Hippocampal formation (tissue), 2 donors: ENCODE measurements around the gene TSPEAR.
A peak's percentile ranks its signal among the peaks of the same experiment; 100 is the strongest.

Experiments used
- DNase-seq, 2 donors: peaks; one replicate each; lab custom pipeline; 2025; lab: John Stamatoyannopoulos, UW

The TSPEAR gene

DNA sequence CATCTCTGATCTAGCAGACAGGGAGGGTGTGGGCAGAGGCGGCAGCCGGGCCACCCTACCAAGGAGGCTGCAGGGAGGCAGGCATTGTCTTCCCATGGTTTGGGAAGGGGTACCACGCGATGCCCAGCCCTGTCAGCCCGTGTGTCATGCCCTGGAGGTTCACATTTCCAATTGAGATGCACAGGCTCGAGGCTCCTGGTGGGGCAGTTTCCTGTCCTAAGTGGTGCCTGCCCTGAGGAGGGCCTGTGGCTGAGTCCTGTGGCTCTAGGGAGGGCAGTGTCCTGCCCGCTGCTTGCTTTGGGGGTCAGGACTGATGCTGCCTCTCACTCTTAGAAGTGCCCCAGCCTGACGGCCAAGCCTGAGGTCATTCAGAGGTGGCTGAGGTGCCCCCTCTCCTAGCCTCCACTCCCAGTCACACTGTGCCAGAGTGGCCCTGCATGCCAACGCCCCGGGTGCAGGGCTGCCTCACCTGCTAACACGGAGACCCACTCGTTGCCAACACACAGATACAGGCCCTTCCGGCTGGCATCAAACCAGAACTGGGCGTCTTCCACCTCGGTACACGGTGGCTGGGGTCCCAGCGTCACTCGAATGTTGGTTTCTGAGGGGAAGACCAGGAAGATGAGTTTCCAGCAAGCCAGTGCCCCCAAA is 183.3 kb downstream of the TSPEAR start:
- DNase-seq: no peak

DNA sequence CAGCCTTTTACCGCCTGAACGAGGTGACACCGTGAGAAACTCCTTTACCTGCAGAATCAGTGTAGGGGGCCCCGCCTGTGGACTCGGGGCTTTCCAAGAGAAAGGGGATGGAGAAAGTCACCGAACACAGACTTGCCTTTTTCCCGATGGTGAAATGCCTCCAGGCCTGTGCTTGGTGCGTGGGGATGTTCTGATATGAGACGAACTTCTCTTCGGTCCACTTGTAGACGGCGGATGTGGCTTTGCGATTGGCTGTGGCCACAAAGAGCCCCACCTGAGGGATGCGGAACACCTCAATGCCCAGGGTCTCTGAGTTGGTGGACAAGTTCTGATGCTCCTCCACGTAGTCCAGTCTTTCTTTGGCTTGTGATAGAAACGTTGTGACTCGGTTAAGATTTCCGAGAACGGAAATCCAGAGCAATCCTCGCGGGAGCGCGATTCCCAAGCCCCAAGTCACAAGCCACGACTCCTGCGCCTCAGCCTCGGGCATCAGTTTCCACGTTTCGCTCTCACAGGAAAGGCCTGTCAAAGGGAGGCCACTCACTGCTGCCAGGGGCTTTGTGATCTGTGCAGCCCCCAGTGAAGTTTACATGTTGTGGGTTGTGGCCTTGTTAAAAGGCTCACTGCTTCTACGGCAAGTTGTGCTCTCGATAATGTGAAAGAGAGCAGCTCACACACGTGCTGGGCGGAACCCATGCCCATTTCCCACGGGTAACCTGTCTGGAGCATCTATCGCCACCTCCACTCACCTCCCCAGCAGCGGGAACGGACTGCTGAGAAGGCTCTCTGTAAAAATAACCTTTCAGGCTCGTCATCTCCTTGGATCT is 184.0 kb downstream of the TSPEAR start:
- no peak for DNase-seq

DNA sequence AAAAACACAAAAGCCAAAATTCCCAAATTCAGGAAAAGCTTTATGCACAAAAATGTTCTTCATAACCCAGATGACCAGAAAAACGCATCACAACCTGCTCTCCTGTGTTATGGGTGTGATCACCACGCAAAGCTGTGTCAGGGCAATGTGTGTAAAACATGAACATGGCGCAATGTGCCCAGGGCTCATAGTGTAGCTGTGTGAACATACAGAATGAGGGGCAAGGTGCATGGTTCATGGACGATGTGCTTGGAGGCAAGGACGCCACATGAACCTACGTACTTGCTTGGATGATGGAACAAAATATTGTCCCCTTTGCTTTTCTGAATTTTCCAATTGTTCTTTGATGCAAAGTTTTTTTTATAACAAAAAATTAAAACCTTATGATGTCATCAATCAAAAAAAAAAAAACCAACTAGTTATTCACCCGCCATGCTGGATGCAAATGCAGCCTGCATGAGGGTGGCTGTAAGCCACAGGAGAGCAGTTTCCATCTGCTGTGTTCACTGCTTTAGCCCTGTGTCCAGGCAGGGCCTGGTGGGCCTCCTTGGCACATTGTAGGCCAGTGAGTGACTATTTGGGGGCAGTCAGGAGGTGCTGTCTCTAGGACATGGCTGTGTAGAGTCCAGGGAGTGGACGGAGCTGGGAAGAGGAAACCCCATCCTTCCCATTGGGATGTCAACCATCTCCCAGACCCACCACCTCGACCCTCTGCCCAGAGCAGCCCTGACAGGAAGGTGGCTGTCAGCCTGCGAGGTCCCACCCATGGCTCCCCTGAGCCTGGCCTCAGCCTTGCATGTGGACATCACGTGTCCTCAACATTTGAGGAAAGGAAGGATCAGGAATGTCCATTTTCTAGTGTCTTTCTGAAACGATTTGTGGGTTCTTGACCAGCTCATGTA is 185.0 kb downstream of the TSPEAR start:
- DNase-seq: no peak

DNA sequence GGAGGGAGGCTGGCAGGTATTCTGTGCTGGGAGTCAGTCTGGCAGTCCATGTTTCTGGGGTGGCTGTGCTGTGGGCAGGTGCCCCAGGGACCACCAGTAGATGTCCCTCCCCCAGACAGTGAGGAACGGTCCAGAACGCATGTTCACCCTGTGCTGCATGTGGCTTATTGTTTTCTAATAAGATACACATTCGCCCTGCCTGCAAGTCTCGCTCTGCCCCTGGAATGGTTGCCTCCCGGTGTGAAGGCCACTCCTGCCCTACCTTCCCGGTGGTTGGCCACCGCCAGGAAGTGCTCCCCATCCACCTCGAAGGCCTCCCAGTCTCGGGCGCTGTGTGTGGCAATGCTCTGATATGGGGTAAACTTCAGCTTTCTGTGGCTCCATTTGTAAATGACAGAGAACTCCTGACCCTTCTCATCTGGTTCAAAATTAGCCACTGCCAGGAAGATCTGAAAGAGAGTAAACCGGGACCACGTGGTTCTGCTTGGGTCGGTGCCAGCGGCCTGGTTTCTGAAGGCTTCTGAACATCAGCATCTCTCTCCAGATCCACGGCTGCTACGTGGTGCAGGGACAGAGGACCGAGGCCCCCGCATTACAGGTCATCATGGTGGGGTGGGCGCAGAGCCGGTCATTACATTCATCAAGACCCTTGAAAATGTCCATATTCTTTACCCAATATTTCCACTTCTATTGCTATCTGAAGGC is 185.8 kb downstream of the TSPEAR start:
- DNase-seq: no peak

DNA sequence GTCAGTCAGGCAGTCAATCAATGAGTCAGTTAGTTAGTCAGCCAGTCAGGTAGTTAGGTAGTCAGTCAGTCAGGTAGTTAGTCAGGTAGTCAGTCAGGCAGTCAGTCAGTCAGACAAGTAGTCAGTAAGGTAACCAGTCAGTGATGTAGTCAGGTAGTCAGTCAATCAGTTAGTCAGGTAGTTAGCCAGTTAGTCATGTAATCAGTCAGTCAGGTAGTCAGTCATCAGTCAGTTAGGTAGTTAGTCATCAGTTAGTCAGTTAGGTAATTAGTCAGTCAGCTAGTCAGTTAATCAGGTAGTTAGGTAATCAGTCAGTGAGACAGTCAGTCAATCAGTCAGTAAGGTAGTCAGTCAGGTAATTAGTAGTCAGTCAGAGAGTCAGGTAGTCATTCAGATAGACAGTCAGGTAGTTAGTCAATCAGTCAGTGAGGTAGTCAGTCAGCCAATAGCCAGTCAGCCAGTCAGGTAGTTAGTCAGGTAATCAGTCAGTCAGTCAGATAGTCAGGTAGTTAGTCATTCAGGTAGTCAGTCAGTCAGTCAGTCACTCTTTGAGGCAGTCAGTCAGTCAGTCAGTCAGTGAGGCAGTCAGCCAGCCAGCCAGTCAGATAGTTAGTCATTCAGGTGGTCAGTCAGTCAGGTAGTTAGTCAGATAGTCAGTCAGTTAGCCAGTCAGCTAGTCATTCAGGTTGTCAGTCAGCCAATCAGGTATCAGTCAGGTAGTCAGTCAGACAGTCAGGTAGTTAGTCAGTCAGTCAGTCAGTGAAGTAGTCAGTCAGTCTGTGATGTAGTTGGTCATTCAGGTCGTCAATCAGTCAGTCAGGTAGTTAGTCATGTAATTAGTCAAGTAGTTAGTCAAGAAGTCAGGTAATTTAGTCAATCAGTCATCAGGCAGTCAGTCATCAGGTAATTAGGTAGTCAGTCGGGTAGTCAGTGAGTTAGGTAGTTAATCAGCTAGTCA is 186.7 kb downstream of the TSPEAR start:
- DNase-seq: no peak

DNA sequence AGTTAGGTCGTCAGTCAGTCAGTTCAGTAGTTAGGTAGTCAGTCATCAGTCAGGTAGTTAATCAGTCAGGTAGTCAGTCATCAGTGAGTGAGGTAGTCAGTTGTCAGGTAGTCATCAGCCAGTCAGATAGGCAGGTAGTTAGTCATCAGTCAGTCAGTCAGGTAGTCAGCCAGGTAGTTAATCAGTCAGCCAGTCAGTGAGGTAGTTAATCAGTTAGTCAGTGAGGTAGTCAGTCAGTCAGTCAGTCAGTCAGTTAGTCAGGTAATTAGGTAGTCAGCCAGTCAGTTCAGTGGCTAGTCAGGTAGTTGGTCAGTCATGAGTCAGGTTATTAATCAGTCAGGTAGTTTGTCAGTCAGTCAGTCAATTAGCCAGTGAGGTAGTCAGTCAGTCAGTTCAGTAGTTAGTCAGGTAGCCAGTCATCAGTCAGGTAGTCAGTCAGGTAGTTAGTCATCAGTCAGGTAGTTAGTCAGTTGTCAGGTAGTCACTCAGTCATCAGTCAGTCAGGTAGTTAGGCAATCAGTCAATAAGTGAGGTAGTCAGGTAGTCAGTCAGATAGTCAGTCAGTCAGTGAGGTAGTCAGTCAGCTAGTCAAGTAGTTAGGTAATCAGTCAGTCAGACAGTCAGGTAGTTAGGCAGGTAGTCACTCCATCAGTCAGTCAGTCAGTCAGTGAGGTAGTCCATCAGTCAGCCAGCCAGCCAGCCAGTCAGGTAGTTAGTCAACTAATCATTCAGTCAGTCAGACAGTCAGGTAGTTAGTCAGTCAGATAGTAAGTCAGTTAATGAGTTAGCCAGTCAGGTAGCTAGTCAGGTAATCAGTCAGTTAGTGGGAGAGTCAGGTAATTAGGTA is 187.6 kb downstream of the TSPEAR start:
- no peak for DNase-seq

DNA sequence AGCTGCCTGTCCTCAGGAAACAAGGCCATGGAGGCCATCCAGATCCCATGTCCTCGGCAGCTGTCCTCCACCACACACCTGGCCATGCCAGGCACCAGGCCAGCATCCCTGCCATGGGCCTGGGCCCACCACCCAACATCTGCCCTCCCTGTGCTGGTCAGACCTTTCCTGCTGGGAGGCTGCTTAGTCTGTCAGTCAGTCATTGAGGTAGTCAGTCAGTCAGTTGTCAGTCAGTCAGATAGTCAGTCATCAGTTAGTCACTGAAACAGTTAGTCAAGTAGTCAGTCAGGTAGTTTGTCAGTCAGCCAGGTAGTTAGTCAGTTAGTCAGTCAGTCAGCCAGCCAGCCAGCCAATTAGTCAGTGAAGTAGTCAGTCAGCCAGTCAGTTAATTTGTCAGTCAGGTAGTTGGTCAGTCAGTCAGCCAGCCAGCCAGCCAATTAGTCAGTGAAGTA is 188.6 kb downstream of the TSPEAR start:
- DNase-seq: no peak

DNA sequence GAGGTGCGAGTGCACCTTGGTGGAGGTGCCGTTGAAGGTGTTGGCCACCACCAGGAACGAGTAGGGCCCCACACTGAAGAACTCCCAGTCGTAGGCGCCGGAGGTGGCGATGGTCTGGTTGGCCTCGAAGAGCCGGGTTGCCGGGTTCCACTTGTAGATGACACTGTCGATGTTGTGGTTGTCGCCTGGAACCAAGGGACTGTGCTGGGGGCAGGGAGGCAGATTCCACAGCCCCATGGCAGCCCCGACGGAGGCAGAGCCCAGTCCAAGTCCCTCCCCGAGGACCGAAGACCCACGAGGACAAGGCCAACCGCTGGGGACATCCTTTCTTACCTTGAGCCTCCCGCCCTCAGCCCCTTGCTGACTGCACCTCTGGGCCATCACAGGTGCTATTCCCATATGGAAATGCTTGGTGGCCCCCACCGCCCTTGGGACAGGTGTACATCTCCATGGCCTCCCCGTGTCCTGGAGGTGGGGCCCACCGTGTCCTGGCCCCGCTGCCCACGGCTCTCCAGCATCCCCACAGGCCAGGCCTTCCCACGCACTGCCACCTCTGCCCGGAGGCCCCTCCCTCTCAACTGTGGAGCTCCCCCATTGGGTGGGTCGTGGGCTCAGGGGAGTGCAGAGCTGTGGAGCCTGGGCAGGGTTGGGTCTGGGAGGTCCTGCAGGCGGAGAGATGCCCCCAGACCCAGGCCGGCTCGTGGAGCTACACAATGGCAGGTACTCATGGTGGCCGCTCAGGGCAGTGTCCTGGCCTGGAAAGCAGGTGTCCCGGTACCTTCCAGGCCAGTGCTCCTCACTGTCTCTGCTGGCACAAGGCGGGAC is 189.2 kb downstream of the TSPEAR start:
- no peak for DNase-seq

DNA sequence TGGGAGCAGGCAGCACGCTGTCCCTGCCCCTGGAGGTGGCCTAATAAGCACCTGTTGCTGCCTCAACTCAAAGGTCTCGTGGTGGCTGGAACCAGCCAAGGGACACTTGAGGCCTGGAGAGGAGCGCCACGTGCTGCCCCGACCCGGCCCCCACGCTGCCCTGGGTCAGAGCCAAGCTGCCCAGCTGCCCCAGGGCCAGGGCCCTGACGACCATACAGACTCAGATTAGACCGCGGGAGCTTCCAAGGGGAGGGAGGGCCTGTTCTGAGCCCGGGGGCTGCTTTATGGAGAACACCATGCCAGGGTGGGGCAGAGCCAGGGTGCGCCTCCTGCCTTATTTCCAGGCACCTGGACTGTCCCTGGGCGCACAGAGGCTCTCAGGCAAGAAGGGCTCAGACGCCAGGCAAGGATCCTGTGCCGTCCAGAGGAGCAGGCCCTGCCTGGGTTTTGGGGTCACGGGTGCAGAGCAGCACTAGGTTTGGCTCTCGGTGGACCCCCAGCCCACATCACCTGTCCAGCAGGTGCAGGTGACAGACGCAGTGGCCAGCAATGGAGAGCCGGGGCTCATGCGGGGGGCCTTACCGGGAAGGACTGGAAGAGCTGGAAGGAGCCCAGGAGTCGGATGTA is 190.0 kb downstream of the TSPEAR start:
- DNase-seq: no peak

DNA sequence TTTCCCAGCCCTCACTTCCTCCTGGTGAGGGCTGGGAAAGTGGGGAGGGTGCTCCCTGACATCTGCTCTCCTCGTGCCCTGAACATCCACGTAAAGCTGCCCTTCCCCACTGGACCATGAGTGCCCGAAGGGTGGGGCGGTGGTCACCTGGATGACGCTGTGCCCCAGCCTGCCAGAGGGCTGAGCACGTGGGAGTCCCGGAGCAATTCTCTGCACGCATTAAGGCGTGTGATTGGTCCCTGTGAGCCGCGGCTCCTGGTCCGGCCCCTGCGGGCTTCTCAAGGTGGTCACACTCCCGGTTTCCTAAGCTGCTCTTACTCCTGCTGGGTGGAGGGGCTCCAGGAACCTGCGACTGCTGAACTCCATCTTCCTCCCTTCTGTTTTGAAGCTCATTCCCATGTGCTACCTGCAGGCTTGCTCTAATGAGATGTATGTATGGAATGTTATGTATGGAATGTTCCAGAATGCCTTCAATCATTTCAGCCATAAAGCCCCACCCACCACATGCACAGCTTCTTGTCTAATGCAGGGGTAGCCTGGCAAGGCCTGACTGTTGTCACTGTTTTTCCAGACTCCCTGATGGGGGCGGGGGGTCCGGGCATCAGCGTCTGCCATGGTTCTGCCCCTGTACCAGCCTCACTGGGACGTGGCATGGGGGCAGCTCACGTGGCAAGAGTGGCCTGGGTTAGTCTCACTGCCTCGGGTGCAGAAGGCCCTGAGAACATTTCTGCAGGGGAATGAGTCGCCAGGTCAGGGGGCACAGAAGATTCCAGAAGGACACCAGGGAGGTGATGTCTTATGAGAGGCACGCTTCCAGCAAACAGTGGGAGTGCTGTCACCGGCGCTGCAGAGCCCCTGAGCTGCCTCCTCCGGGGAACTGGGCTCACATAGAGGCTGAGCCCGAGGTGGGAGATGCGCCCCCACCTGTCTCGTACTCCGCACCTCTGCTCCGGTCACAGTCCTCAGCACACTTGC is 190.8 kb downstream of the TSPEAR start:
- DNase-seq: no peak

DNA sequence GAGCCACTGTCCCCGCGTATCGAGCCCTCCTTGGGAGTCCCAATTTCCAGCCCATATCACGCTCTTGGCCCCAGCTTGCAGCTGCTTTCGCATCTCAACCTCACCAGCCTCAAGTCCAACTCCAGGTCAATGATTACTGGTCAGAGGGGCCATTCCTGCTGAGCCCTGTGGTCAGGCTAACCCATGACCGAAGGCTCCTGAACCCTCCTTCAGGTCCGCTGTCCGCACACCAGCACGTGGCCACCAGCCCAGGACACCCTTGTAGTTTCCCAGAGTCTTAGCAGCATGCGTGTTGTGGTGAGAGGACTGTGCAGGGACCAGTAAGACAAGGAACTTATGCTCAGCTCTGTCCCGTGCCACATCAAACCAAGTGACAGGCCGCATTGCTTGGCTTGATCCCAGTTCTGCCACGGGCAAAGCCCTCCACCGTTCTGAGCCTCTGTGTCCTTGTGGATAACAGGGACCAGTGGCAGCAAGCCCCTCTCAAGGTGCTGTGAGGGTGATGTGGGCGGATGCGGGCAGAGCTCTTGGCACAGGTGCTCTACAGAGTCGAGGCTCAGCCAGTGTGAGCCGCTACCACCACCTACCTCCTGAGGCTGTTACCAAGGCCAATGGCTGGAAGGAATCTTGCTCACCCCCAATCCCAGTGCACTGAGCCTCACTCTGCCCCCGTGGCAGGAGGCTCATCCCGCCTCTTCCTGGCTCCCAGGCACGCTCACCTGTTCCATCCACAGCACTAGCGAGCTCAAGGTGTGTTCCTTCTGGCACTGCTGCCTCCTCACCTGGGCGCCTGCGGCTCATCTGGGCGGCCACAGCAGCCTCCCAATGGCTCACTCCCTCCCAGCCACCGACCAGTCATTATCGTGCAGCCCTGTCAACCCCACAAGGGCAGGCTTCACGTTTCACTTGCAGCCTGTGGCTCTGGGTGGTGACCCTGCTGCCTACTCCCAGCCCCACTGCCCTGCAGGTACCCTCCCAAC is 191.7 kb downstream of the TSPEAR start:
- DNase-seq: no peak

DNA sequence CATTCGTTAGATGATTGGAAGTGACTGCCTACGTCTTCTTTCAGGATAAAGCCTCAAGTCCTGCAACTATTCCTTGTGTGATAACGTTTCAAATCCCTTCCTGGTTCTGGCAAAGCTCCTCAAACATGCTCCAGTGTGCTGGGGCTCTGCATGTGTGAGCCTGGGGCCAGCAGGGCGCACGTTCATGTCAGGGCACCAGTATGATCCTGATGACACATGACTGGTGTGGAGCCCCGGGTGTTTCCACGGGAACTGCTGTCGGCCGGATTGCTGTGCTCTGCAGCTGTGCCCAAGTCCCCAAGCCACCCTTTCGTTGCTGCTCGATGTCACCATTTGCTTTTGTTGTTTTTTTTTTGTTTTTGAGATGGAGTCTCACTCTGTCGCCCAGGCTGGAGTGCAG is 192.7 kb downstream of the TSPEAR start:
- DNase-seq: no peak

DNA sequence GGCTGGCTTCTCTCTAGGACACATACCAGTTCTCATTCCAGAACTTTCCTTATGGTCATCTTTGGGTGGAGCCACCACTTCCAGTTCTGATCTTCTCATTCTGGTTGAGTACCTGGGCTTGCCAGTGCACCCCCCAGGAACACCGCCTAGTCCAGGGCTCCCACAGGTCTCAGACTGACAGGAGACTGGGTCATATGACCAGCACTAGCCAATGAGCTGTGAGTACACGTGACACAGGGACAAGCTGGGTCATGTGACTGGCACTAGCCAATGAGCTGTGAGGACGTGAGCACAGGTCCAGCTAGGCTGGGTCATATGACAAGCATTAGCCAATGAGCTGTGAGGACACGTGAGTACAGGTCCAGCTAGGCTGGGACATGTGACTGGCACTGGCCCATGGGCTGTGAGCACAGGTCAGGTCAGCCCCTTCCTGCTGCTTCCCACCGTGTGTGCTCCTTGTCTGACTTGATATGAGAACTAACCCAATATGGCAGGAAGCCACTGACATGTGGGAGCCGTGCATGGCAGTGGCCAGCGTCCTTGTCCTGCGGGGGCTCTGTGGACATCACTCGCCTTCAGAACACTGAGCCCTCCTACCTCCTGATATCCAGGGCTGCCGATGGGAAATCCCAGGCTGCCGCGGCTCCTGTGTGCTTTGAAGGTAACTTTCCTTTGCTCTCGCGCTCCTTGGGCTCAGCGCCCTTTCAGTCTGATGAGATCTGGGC is 194.0 kb downstream of the TSPEAR start:
- peak in 1 of 2 donors; percentile 5 for DNase-seq

DNA sequence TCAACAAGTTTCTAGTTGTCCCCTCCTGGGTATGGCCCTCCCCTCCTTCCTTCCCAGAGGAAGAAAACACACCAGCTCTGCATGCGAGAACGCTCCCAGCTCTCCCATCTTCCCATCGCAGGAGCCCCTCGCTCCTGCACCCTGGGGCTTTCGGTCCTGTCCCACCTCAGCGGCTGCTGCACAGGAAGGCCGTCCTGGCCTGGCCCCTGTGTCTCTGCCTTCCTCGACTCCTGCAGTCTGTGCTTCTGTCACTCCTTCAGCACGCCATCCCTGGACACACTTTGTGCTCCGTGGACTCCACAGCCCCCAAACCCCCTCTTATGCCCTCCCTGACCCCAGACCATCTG is 194.6 kb downstream of the TSPEAR start:
- DNase-seq: no peak

DNA sequence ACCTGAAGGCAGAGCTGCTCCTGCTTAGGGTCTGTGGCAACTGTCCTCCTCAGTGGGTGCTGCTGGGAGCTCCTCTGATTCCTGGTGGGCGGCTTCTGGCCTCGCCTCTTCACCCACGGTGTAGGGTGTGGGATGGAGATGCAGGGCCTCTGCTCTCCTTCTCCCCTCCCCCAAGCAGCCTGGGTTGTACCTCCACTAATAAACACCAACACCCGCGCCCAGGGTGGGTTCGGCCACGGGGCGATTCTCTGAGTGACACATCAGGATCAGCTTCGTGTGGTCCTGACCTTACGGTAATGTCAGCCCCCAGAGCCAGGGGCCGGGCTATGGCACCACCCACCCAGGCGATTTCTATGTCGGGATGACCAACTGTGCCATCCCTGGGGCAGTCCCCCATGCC is 195.0 kb downstream of the TSPEAR start:
- no peak for DNase-seq
